GM12878 (cell line): ENCODE data around the gene IER5.
"Not testable (repeated sequence)": the region's sequence is repeated elsewhere in the genome, so short reads cannot be mapped to it uniquely, and the experiment has no call there.

ENCODE experiments used
- ATF3 ChIP-seq: IDR thresholded peaks from 2 replicates; pipeline ENCODE4 v1.6.1; 2011; ENCODE audit warnings: low read depth, mild to moderate bottlenecking, low read length, moderate library complexity, borderline replicate concordance; ENCODE audit errors: extremely low read depth
- BHLHE40 ChIP-seq, 2 experiments: fragments of 450-650 bp in 1 of 2; IDR thresholded peaks; 2 replicates each; pipeline ENCODE4 v1.6.1; 2011 to 2017; ENCODE audit warnings: low read depth in 2 of 2, borderline replicate concordance in 1 of 2, improper control_type of control experiment in 1 of 2, low read length in 1 of 2, mild to moderate bottlenecking in 1 of 2
- CTCF ChIP-seq, 3 experiments: IDR thresholded peaks in 2 of 3; conservative IDR thresholded peaks in 1 of 3; 2 replicates each; pipeline ENCODE4 v1.5.1; 2011; ENCODE audit warnings: low read depth in 3 of 3, low read length in 3 of 3, mild to moderate bottlenecking in 3 of 3, control low read depth in 2 of 3, moderate library complexity in 2 of 3, inconsistent platforms in 1 of 3, mixed read lengths in 1 of 3; ENCODE audit not compliant: control insufficient read depth in 2 of 3, insufficient read depth in 1 of 3; ENCODE audit errors: extremely low read depth in 1 of 3
- E2F4 ChIP-seq: IDR thresholded peaks from 2 replicates; pipeline ENCODE4 v1.6.1; 2012; ENCODE audit warnings: low read depth, low read length, improper control_type of control experiment
- EZH2 ChIP-seq: IDR thresholded peaks from 2 replicates; pipeline ENCODE4 v1.6.1; 2012; ENCODE audit warnings: low read depth, mild to moderate bottlenecking, control low read depth, inconsistent platforms, low read length, borderline replicate concordance; ENCODE audit not compliant: control insufficient read depth
- JUND ChIP-seq: IDR thresholded peaks from 2 replicates; pipeline ENCODE4 v1.6.1; 2012; ENCODE audit warnings: low read depth, mild to moderate bottlenecking, low read length, improper control_type of control experiment, moderate library complexity
- POLR2A ChIP-seq: IDR thresholded peaks from 2 replicates; pipeline ENCODE4 v1.6.1; 2011; ENCODE audit warnings: low read depth, mild to moderate bottlenecking, low read length
- SREBF1 ChIP-seq: IDR thresholded peaks from 2 replicates; pipeline ENCODE4 v1.6.1; 2012; ENCODE audit warnings: mild to moderate bottlenecking, low read length
- TCF7 ChIP-seq: IDR thresholded peaks from 2 replicates; pipeline ENCODE4 v1.6.1; 2014; ENCODE audit warnings: antibody characterized with exemption, borderline replicate concordance

- TF ChIP-seq EZH2; POLR2A; TCF7; JUND; CTCF (IDR thresholded peaks at IDR 0.05 in 2 of 3, conservative IDR thresholded peaks at IDR 0.05 in 1 of 3; ENCODE audit: control insufficient read depth in 2 of 3, extremely low read depth in 1 of 3, insufficient read depth in 1 of 3, low read depth in 3 of 3, low read length in 3 of 3); BHLHE40 (IDR thresholded peaks at IDR 0.05; ENCODE audit: borderline replicate concordance in 1 of 2, low read depth in 2 of 2, low read length in 1 of 2); SREBF1; ATF3; E2F4: not testable (repeated sequence)
Measured at GRCh38 chr1:181045946-181046345, 42.6 kb upstream of the IER5 start.
